ENCODE data around the gene RIBC1.

DNA sequence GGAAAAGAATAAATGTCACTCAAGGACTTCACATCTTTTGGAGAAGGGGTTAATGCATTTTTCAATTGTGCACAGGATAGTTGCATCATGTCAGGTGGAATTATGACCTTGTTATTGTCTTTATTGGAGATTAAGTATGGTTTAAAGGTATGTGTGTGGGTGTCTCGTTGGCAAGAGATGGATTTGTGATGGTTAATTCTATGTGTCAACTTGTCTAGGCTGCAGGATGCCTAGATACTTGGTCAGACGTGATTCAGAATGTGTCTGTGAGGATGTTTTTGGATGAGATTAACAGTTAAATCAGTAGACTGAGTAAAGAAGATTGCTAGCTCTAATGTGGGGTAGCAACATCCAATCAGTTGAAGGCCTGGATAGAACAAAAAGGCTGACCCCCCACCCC lies 53.7 kb downstream of the RIBC1 start:
- no peak for TF ChIP-seq HOXA7 (CRISPR knock-in tag; IDR thresholded peaks at IDR 0.05; ENCODE audit: borderline replicate concordance)
- TF ChIP-seq, protein P1, sequence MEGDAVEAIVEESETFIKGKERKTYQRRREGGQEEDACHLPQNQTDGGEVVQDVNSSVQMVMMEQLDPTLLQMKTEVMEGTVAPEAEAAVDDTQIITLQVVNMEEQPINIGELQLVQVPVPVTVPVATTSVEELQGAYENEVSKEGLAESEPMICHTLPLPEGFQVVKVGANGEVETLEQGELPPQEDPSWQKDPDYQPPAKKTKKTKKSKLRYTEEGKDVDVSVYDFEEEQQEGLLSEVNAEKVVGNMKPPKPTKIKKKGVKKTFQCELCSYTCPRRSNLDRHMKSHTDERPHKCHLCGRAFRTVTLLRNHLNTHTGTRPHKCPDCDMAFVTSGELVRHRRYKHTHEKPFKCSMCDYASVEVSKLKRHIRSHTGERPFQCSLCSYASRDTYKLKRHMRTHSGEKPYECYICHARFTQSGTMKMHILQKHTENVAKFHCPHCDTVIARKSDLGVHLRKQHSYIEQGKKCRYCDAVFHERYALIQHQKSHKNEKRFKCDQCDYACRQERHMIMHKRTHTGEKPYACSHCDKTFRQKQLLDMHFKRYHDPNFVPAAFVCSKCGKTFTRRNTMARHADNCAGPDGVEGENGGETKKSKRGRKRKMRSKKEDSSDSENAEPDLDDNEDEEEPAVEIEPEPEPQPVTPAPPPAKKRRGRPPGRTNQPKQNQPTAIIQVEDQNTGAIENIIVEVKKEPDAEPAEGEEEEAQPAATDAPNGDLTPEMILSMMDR (tag by site-specific recombination; IDR thresholded peaks at IDR 0.05) = no peak

Measured in HEK293 (cell line).